ENCODE data around the gene TAF6. TPM values are rescaled to one million over a fixed set of nuclear protein-coding genes. Genes with fewer than 3 reads are reported as not detected.

TAF6 gene
- total and polyA plus RNA-seq, 9 of the 15 experiments (the other 6 are each of a cell fraction or from before 2014, with no cell fraction given): 0.78 to 78.7 (median 21.3) TPM

- TF ChIP-seq U2AF1 (optimal IDR thresholded peaks at IDR 0.05; ENCODE audit: low read depth, low read length): no peak
- TF ChIP-seq ZNF609 (CRISPR knock-in tag; IDR thresholded peaks at IDR 0.05; ENCODE audit: borderline replicate concordance): no peak
- 0 out of 2 replicates have a peak, but pooled peaks have one; percentile 0 for TF ChIP-seq HLTF (IDR thresholded peaks at IDR 0.05)
- peak; percentile 34; the same call in 1 of the 2 replicates for TF ChIP-seq ZNF384 (IDR thresholded peaks at IDR 0.05; ENCODE audit: low read depth, low read length)
- peak in 1 of 2 experiments; percentile 22; a peak in 1 of 4 replicates for TF ChIP-seq RAD21 (CRISPR knock-in tag; conservative IDR thresholded peaks at IDR 0.05 in 1 of 2, IDR thresholded peaks at IDR 0.05 in 1 of 2)
- peak; percentile 81 for TF ChIP-seq SPI1 (IDR thresholded peaks at IDR 0.05; ENCODE audit: borderline replicate concordance, low read depth, low read length)
- TF ChIP-seq RCOR1 (IDR thresholded peaks at IDR 0.05; ENCODE audit: borderline replicate concordance in 1 of 2, low read depth in 2 of 2, low read length in 2 of 2): 0 out of 4 replicates have a peak, but pooled peaks of 1 of the 2 experiments have one; percentile 10
- TF ChIP-seq PBX2 (CRISPR knock-in tag; IDR thresholded peaks at IDR 0.05; ENCODE audit: low read depth): no peak
- TF ChIP-seq PBX2 (tag; conservative IDR thresholded peaks at IDR 0.05; ENCODE audit: low read depth): peak; percentile 83
- TF ChIP-seq CSDE1 (IDR thresholded peaks at IDR 0.05): 0 out of 4 replicates have a peak, but pooled peaks of 1 of the 2 experiments have one; percentile 49
- no peak for TF ChIP-seq FOXJ3 (CRISPR knock-in tag; IDR thresholded peaks at IDR 0.05)
- TF ChIP-seq AFF1 (IDR thresholded peaks at IDR 0.05; ENCODE audit: low read depth in 1 of 2, partially characterized antibody in 2 of 2): peak in 1 of 2 experiments; percentile 52
- TF ChIP-seq NBN (IDR thresholded peaks at IDR 0.05; ENCODE audit: low read depth): peak; percentile 22; the same call in 1 of the 2 replicates
- peak; percentile 90 for TF ChIP-seq ADNP (tag; IDR thresholded peaks at IDR 0.05)
- no peak for TF ChIP-seq CREBBP (IDR thresholded peaks at IDR 0.05; ENCODE audit: low read depth, low read length)
- TF ChIP-seq BMI1 (IDR thresholded peaks at IDR 0.05; ENCODE audit: low read length): no peak
Measured at GRCh38 chr7:100159099-100159623, 40.0 kb upstream of the TAF6 start (continued).

All from K562 (cell line).